HG02759 (cell line): ENCODE data around the gene CNGB1.
"Not testable (repeated sequence)": the region's sequence is repeated elsewhere in the genome, so short reads cannot be mapped to it uniquely, and the experiment has no call there.

Experiments used
- ATAC-seq: cut with Tn5 transposase; IDR thresholded peaks from one replicate; pipeline ENCODE4 v1.9.1; 2021; ENCODE audit warnings: mild to moderate bottlenecking, moderate library complexity; ENCODE audit not compliant: unreplicated experiment

The CNGB1 gene

GRCh38 chr16:57997528-57998265 is 26.8 kb upstream of the CNGB1 start:
- no peak for ATAC-seq

- no peak for ATAC-seq
Observed at GRCh38 chr16:57997176-57997527, 26.2 kb upstream of the CNGB1 start.

GRCh38 chr16:57996406-57997175 is 25.7 kb upstream of the CNGB1 start:
- no peak for ATAC-seq

GRCh38 chr16:57995721-57996405 is 24.9 kb upstream of the CNGB1 start:
- ATAC-seq, result no peak

DNA sequence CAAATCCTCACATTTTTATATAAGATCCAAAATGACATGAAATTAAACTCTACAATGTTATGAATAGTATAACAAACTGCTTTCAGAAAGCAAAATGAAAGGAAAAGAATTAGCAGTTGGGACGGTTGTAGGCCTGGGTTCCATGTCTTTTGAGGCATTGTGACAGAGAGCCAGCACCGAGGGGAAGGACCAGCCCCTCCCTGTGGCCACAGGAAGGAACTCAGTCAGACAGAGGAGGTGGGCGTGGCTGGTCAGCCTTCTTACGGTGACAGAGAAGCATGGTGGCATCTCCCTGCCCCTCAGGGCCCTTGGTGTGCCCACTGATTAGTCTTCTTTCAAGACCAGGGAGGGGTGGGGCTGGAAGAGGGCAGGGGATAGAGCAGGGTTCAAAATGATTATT is 23.9 kb upstream of the CNGB1 start:
- ATAC-seq, result peak; percentile 55

GRCh38 chr16:57994361-57994760 is 23.4 kb upstream of the CNGB1 start:
- no peak for ATAC-seq

GRCh38 chr16:57993897-57994296 is 23.0 kb upstream of the CNGB1 start:
- ATAC-seq, result no peak

DNA sequence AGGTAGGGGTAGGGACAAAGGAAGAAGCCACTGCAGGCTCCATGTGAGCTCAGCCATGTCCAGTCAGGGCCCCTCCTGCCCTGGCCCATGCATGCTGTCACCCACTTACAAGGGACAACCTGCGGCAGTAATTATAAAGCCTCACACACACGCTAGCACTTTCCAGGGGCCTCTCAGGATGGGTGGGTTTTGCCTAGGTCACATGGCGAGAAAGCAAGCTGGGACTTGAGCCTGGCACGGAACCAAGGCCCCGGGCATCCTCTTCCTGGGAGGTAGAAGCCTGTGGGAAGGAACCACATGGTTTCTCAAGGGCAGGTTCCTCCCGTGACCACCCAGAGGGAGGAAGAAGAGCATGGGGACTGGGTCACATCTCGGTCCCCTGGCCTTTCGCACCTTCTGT is 22.5 kb upstream of the CNGB1 start:
- no peak for ATAC-seq

- ATAC-seq, result no peak
Observed at GRCh38 chr16:57992084-57992483, 21.2 kb upstream of the CNGB1 start.

DNA sequence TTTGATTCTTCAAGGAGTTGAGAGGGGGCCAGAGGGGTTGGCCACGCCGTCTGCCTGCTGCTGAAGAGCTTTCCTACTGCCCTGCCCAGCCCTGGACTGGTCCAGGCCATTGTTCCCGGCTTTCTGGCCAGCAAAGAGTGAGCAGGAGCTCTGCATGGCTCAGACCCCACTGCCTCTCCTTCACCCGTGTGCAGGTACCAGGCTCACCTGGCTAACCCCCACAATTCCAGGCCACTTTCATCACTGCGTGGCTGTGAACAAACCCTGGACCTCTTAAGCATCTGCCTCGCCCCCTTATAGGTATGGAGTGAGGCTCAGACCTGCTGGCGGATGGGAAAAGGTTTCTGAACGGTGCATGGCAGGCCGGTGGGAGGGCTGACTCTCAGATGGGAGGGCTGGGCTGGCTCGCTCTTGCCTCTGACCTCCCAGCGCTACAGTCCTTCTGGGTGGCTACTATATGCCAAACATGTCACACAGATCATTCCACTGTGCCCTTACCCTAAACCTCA is 20.7 kb upstream of the CNGB1 start:
- no peak for ATAC-seq

DNA sequence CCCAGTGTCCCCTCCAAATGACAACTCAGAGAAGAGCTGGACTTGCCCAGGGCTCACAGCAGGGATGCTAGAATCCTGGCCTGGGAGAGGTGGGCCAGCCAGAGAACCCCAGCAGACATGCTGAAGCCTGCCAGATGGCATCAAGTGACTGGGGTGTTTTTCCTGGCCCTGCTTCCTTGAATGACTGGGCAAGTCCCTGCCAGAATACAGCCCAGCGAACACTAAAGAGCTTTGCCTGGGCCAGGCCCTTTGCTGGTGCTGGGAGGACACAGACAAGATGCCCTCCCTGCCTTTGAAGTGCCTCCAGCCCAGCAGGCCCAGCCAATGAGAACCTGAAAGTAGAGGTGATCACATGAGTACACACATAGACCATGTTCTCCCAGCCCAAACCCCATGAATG is 18.0 kb upstream of the CNGB1 start:
- no peak for ATAC-seq

- no peak for ATAC-seq
Observed at GRCh38 chr16:57987441-57988177, 16.7 kb upstream of the CNGB1 start.

GRCh38 chr16:57986196-57986595 is 15.3 kb upstream of the CNGB1 start:
- no peak for ATAC-seq

GRCh38 chr16:57985204-57986181 is 14.6 kb upstream of the CNGB1 start:
- ATAC-seq, result peak; percentile 22

DNA sequence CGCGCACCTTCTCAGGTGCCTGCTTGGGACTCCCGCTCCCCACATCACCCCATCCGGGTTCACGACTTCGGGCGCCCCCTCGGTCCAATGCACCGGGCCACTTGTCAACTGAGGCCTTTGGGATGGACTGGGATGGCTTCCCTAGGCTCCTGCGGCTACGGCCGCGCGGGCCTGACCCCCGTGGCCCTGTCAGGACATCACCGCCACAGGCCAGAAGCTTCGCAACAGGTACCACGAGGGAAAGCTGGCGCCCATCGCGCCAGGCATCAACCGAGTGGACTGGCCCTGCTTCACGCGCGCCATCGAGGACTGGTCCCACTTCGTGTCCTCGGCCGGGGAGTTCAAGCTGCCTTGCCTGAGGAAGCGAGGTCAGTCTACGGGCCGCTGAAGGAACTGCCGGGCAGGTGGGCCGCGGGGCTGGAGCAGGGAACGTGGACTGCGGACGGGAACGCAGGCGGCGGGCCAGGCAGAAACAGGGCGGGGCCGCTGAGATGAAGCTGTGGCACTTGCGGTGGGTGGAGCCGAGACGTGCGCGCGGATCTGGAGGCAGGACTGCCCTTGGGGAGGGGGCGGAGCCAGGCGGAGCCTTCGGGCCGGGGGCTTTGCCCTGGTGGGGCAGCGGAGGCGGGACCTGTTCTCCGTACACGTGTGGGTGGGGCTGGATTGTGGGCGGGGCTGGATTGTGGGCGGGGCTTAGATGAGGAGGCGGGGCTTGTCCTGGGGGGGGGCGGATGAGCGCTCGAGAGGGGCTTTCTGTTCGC is 13.7 kb upstream of the CNGB1 start:
- peak; percentile 92 for ATAC-seq

GRCh38 chr16:57982385-57982784 is 11.5 kb upstream of the CNGB1 start:
- no peak for ATAC-seq

DNA sequence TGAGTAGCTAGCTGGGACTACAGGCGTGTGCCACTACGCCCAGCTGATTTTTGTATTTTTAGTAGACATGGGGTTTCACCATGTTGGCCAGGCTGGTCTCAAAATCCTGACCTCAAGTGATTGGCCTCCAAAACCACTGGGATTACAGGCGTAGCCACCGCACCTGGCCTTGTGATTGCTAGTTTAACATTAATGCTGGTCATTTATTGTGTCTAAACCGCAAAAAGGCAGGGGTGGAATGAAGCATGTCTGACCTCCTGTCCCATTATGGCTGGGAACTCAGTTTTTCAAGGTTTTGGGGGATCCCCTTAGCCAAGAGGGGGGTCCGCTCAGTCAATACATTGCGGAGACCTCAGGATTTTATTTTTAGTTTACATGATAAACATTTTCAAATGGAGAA is 10.7 kb upstream of the CNGB1 start:
- ATAC-seq, result no peak

DNA sequence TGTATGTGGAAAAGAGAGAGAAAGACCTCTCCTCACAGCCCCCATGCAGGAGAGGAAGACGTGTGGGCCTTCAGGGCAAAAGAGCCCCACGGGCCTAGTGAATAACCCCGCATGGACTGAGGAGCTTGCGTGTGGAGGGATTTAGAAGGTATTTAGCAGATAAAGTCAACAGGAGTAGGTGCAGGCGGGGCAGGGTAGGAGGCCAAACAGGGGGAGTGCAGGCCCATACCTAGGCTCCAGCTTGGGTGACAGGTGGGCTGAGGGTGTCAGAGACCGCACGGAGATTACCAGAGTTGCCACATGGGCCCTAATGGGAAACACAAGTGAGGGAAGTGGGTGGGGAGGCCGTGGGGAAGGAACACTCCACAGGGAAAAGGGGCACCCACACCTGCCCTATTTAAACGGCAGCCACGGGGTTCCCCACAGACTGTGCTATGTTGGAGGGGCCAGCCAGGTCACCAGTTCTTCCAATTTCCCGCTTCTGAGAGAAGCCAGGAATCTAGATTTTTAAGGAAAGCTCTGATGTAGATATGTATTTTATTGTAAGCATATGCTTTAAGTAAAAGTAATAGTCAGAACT is 8.2 kb upstream of the CNGB1 start:
- no peak for ATAC-seq

DNA sequence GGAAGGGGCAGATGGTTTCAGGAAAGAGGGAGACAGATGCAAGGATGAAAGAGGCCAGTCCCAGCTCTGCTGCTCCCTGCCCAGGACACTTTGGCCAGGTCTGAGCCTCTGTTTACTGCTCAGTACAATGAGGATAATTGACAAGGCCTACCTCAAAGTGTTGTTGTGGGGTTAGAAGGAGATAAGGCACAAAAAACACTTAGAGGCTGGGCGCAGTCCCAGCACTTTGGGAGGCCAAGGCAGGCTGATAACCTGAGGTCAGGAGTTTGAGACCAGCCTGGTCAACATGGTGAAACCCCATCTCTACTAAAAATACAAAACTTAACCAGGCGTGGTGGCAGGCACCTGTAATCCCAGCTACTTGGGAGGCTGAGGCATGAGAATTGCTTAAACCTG is 7.1 kb upstream of the CNGB1 start:
- not testable (repeated sequence) for ATAC-seq
